Adrenal gland (tissue), 12 donors: ENCODE results near the gene BTBD19. TPM values are rescaled to one million over a fixed set of nuclear protein-coding genes. Genes with fewer than 3 reads are reported as not detected.

Experiments used
- DNase-seq, 7 donors: peaks; one replicate each; pipeline ENCODE4 v3.0.0-alpha.2; 2019 to 2020
- H3K27ac ChIP-seq, 5 donors: fragments of 200-600 bp; sonication (generic) in 4 of 5; 1 replicate in 3 of 5; 2 replicates in 2 of 5; pipeline versions ENCODE4 v1.5.1 to v1.8.0; 2016 to 2020; ENCODE audit warnings: mild to moderate bottlenecking in 1 of 5
- H3K27me3 ChIP-seq: fragments of 200-600 bp; 2 replicates; pipeline ENCODE4 v1.8.0; 2021
- H3K36me3 ChIP-seq, 2 donors: fragments of 200-600 bp; replicated peaks in 1 of 2; 1 replicate in 1 of 2; 2 replicates in 1 of 2; pipeline versions ENCODE4 v1.5.1 to v1.8.0; 2018 to 2022
- H3K4me1 ChIP-seq, 2 donors: fragments of 200-600 bp; replicated peaks in 1 of 2; 1 replicate in 1 of 2; 2 replicates in 1 of 2; pipeline versions ENCODE4 v1.5.1 to v1.8.0; 2018 to 2021
- H3K4me3 ChIP-seq, 4 donors: fragments of 200-600 bp; sonication (generic) in 3 of 4; one replicate each; pipeline ENCODE4 v1.5.1; 2016 to 2018
- H3K9me3 ChIP-seq, 3 donors: fragments of 200-600 bp; sonication (generic) in 1 of 3; replicated peaks in 1 of 3; 1 replicate in 2 of 3; 2 replicates in 1 of 3; pipeline versions ENCODE4 v1.5.1 to v1.8.0; 2016 to 2021
- CTCF ChIP-seq, 6 experiments: fragments of 450-650 bp in 4 of 6; fragments of 200-600 bp in 2 of 6; sonication (generic) in 1 of 6; IDR thresholded peaks; 1 replicate in 5 of 6; 2 replicates in 1 of 6; pipeline versions ENCODE4 v1.5.1 to v1.8.0; 2016 to 2021; ENCODE audit warnings: antibody characterized with exemption in 6 of 6, mild to moderate bottlenecking in 2 of 6, moderate library complexity in 1 of 6
- POLR2A ChIP-seq, 2 donors: fragments of 450-650 bp; IDR thresholded peaks; one replicate each; pipeline ENCODE4 v1.6.1; 2017; ENCODE audit warnings: antibody characterized with exemption in 2 of 2, mild to moderate bottlenecking in 2 of 2, moderate library complexity in 1 of 2
- WGBS, 4 donors: extraction: QIAGEN DNeasy Blood & Tissue Kit in 2 of 4; methylation state at CpG; one replicate each; pipeline versions ENCODE4 v1.1.5 to v1.1.7; 2013 to 2017; 5-methylcytosine and 5-hydroxymethylcytosine counted together
- intact Hi-C, 2 donors: fragments of 100-400 bp; cut with DNase I; formaldehyde crosslinking; loops; one replicate each; pipeline versions ENCODE4 v1.14.1 to v1.15.0; 2022 to 2023
- polyA plus RNA-seq, 3 donors: library from polyadenylated mRNA; stranded (reverse); fragments of 200-250 nt in 2 of 3; fragments of 350-450 nt in 1 of 3; fragmentation: Illumina TruSeq in 1 of 3; extraction: RNeasy Lipid Tissue Mini Kit (QIAGEN cat#74804) in 1 of 3; gene quantifications; one replicate each; pipeline ENCODE4 v1.2.3, GENCODE V29; 2013 to 2014
- total RNA-seq, 9 donors: library from RNA; depleted of rRNA in 4 of 9; stranded (reverse); fragments of >200 nt in 4 of 9; fragments of 120-200 nt in 1 of 9; fragmentation: NEBNext Ultra II Directional in 1 of 9; extraction: Animal tissue kit (Norgen Biotek cat#: 25700) in 1 of 9; gene quantifications; one replicate each; pipeline versions ENCODE4 v1.1.0 to v1.2.4, GENCODE V29; 2013 to 2023
- donor health status: healthy with polysubstance abuse.
- donor health status: Bipolar disorder and iron deficiency.
- donor health status: DM: yes; HTN: yes; CAD: no.
- donor health status: DM: no; HTN: no; CAD: no.
- donor health status: DM: no; HTN: no; CAD: no.
- donor health status: DM: yes; HTN: yes; CAD: no.

BTBD19 gene
- total and polyA plus RNA-seq, 12 donors: 4.8 to 67.2 (median 21.3) TPM

GRCh38 chr1:44817307-44817706 is 9.0 kb downstream of the BTBD19 start:
- DNase-seq: no peak
- Histone ChIP-seq H3K4me3 (no peak overlapping the region), H3K36me3 (peaks cover 0 to 6% of the 10 kb centered on the region in 2 donors), H3K27me3 (no peaks in the 10 kb centered on the region), H3K4me1 (peaks cover 8 to 29% of the 10 kb centered on the region in 2 donors), H3K27ac (no peak overlapping the region), H3K9me3 (no peaks in the 10 kb centered on the region)
- WGBS, 4 donors: 79 to 98% (median 90%) methylated on average over 2 of the region's 2 CpGs
- intact Hi-C loops: no loop called here
- no peak for TF ChIP-seq POLR2A (IDR thresholded peaks at IDR 0.05)
- TF ChIP-seq CTCF (IDR thresholded peaks at IDR 0.05): no peak

- peak in 4 of 7 donors; percentile 8 to 52 (median 16) for DNase-seq
- Histone ChIP-seq H3K9me3 (no peaks in the 10 kb centered on the region), H3K4me3 (no peak overlapping the region), H3K27me3 (no peaks in the 10 kb centered on the region), H3K36me3 (peaks cover 0 to 6% of the 10 kb centered on the region in 2 donors), H3K27ac (no peak overlapping the region), H3K4me1 (peaks cover 8 to 29% of the 10 kb centered on the region in 2 donors)
- intact Hi-C loops: loop anchor here in 1 of 2 donors (2.0 kb wide), 1 partner anchor 17 kb away; the partner anchor contains the start of gene PLK3
- 93 to 97% (median 94%) methylated on average over 11 of the region's 11 CpGs for WGBS, 4 donors
- TF ChIP-seq CTCF (IDR thresholded peaks at IDR 0.05): no peak
- TF ChIP-seq POLR2A (IDR thresholded peaks at IDR 0.05): no peak
These were observed 9.6 kb downstream of the BTBD19 start for GRCh38 chr1:44817771-44818495.

- no peaks in the 10 kb centered on the region for H3K27me3 ChIP-seq
- peaks cover 8 to 18% of the 10 kb centered on the region in 2 donors for H3K4me1 ChIP-seq
- peak in 2 of 7 donors; percentile 19 to 58 for DNase-seq
- TF ChIP-seq CTCF (IDR thresholded peaks at IDR 0.05) (no peak), POLR2A (IDR thresholded peaks at IDR 0.05) (no peak)
- intact Hi-C loops: loop anchor here in 1 of 2 donors (2.0 kb wide), 1 partner anchor 18 kb away; the partner anchor contains the start of gene PLK3
- peaks cover 0 to 6% of the 10 kb centered on the region in 2 donors for H3K36me3 ChIP-seq
- 0 to 2% (median 1%) methylated on average over 13 of the region's 13 CpGs for WGBS, 4 donors
- no peaks in the 10 kb centered on the region for H3K9me3 ChIP-seq
- H3K4me3 ChIP-seq: peak overlapping the region in 1 of 4 donors; percentile 56
- peak overlapping the region; percentile 66 to 93 (median 83) for H3K27ac ChIP-seq
These were observed 10.9 kb downstream of the BTBD19 start for GRCh38 chr1:44819196-44819607.

- peak; percentile 74 to 95 (median 84) for DNase-seq
- peak; percentile 92 to 98 for TF ChIP-seq POLR2A (IDR thresholded peaks at IDR 0.05)
- TF ChIP-seq CTCF (IDR thresholded peaks at IDR 0.05): peak in 1 of 6 experiments; percentile 5
- H3K27me3 ChIP-seq: no peaks in the 10 kb centered on the region
- H3K9me3 ChIP-seq: no peaks in the 10 kb centered on the region
- 0 to 2% (median 1%) methylated on average over 30 to 33 of the region's 33 CpGs for WGBS, 4 donors
- H3K36me3 ChIP-seq: peaks cover 0 to 5% of the 10 kb centered on the region in 2 donors
- peak overlapping the region; percentile 66 to 93 (median 83) for H3K27ac ChIP-seq
- intact Hi-C loops: loop anchor here in 1 of 2 donors (2.0 kb wide), 1 partner anchor 19 kb away; the partner anchor contains the start of gene PLK3
- H3K4me1 ChIP-seq: peaks cover 8 to 17% of the 10 kb centered on the region in 2 donors
- H3K4me3 ChIP-seq: peak overlapping the region in 2 of 4 donors; percentile 27 to 56
These were observed 11.4 kb downstream of the BTBD19 start for GRCh38 chr1:44819608-44820327.
